ENCODE data around the gene BTLA.
"Not testable (repeated sequence)": the region's sequence is repeated elsewhere in the genome, so short reads cannot be mapped to it uniquely, and the experiment has no call there.

The BTLA gene

GRCh38 chr3:112519424-112520001, 20.2 kb upstream of the BTLA start:
- no peak overlapping the region for H3K4me3 ChIP-seq (ENCODE audit: low read length)
- DNase-seq (ENCODE audit: low read depth): peak; percentile 73
- TF ChIP-seq CTCF (IDR thresholded peaks at IDR 0.05; ENCODE audit: insufficient read depth, low read depth, low read length, missing control alignments): peak; percentile 77

GRCh38 chr3:112518970-112519369, 19.7 kb upstream of the BTLA start:
- peak; percentile 4 for DNase-seq (ENCODE audit: low read depth)
- H3K4me3 ChIP-seq (ENCODE audit: low read length): not testable (repeated sequence)

- DNase-seq (ENCODE audit: low read depth): no peak
- no peak for TF ChIP-seq CTCF (IDR thresholded peaks at IDR 0.05; ENCODE audit: insufficient read depth, low read depth, low read length, missing control alignments)
- no peak overlapping the region for H3K4me3 ChIP-seq (ENCODE audit: low read length)
Observed at GRCh38 chr3:112514527-112515128, 15.4 kb upstream of the BTLA start.

- TF ChIP-seq CTCF (IDR thresholded peaks at IDR 0.05; ENCODE audit: insufficient read depth, low read depth, low read length, missing control alignments): no peak
- H3K4me3 ChIP-seq (ENCODE audit: low read length): no peak overlapping the region
- no peak for DNase-seq (ENCODE audit: low read depth)
Observed at GRCh38 chr3:112512320-112512719, 13.0 kb upstream of the BTLA start.

GRCh38 chr3:112508860-112509259, 9.6 kb upstream of the BTLA start:
- no peak for DNase-seq (ENCODE audit: low read depth)
- H3K4me3 ChIP-seq (ENCODE audit: low read length): no peak overlapping the region
- TF ChIP-seq CTCF (IDR thresholded peaks at IDR 0.05; ENCODE audit: insufficient read depth, low read depth, low read length, missing control alignments): no peak

- TF ChIP-seq CTCF (IDR thresholded peaks at IDR 0.05; ENCODE audit: insufficient read depth, low read depth, low read length, missing control alignments): no peak
- no peak overlapping the region for H3K4me3 ChIP-seq (ENCODE audit: low read length)
- no peak for DNase-seq (ENCODE audit: low read depth)
Observed at GRCh38 chr3:112508261-112508660, 9.0 kb upstream of the BTLA start.

GRCh38 chr3:112505907-112506306, 6.6 kb upstream of the BTLA start:
- no peak for DNase-seq (ENCODE audit: low read depth)
- H3K4me3 ChIP-seq (ENCODE audit: low read length): no peak overlapping the region
- TF ChIP-seq CTCF (IDR thresholded peaks at IDR 0.05; ENCODE audit: insufficient read depth, low read depth, low read length, missing control alignments): no peak
